IMR-90 (cell line): ENCODE data around the gene CPLX4. TPM values are rescaled to one million over a fixed set of nuclear protein-coding genes. Genes with fewer than 3 reads are reported as not detected.

ENCODE experiments used
- ATAC-seq: fragments of 200-7000 bp; cut with Tn5 transposase; 2 replicates; pipeline ENCODE4 v1.9.1; 2020; ENCODE audit warnings: low read depth, mild to moderate bottlenecking, moderate library complexity
- BruUV-seq: library from RNA; stranded (reverse); fragments of 400-500 nt; replicated peaks from 2 replicates; lab custom pipeline; 2021; lab: Mats Ljungman, UMichigan
- CTCF ChIA-PET: fragments of 300-600 bp; formaldehyde crosslinking; extraction: SDS; loops from one replicate; lab custom pipeline; 2021; ENCODE audit warnings: antibody characterized with exemption; lab: Yijun Ruan, JAX
- POLR2A ChIA-PET: fragments of 300-600 bp; sonication (Branson Sonifier 250); formaldehyde crosslinking; loops from one replicate; lab custom pipeline; 2022; ENCODE audit warnings: antibody characterized with exemption; ENCODE audit not compliant: unreplicated experiment; lab: Charles Lee
- DNase-seq: peaks from one replicate; pipeline ENCODE4 v3.0.0; 2013
- H2AFZ ChIP-seq: replicated peaks from 2 replicates; pipeline ENCODE3; 2013; ENCODE audit warnings: low read length, mild to moderate bottlenecking; ENCODE audit not compliant: poor library complexity
- H2AK5ac ChIP-seq: 2 replicates; pipeline ENCODE4 v1.6.1; 2013; ENCODE audit warnings: low read depth, low read length, inconsistent platforms
- H2AK9ac ChIP-seq: replicated peaks from 2 replicates; pipeline ENCODE3; 2013; ENCODE audit warnings: mild to moderate bottlenecking, low read depth, low read length, moderate library complexity; ENCODE audit not compliant: poor library complexity
- H2BK120ac ChIP-seq: 2 replicates; pipeline ENCODE4 v1.6.1; 2013; ENCODE audit warnings: low read depth, low read length, inconsistent platforms
- H2BK15ac ChIP-seq: 3 replicates; pipeline ENCODE4 v1.6.1; 2013; ENCODE audit warnings: low read depth, low read length, inconsistent platforms
- H2BK20ac ChIP-seq: 2 replicates; pipeline ENCODE4 v1.6.1; 2013; ENCODE audit warnings: low read depth, mild to moderate bottlenecking, inconsistent platforms, low read length, moderate library complexity
- H2BK5ac ChIP-seq: 2 replicates; pipeline ENCODE4 v1.6.1; 2013; ENCODE audit warnings: mild to moderate bottlenecking, low read depth, low read length, inconsistent platforms; ENCODE audit not compliant: poor library complexity, severe bottlenecking
- H3K14ac ChIP-seq: replicated peaks from 2 replicates; pipeline ENCODE4 v1.6.1; 2013; ENCODE audit warnings: low read depth, low read length, inconsistent platforms
- H3K18ac ChIP-seq: 2 replicates; pipeline ENCODE4 v1.6.1; 2013; ENCODE audit warnings: low read depth, low read length, control low read depth
- H3K23ac ChIP-seq: 2 replicates; pipeline ENCODE4 v1.6.1; 2013; ENCODE audit warnings: low read depth, low read length, inconsistent platforms
- H3K27ac ChIP-seq: 2 replicates; pipeline ENCODE4 v1.5.1; 2013; ENCODE audit warnings: mild to moderate bottlenecking, control low read depth, low read length; ENCODE audit not compliant: insufficient read depth
- H3K27me3 ChIP-seq: 2 replicates; pipeline ENCODE4 v1.6.1; 2013; ENCODE audit warnings: low read length; ENCODE audit not compliant: control insufficient read depth, insufficient read depth
- H3K36me3 ChIP-seq: 2 replicates; pipeline ENCODE4 v1.6.1; 2013; ENCODE audit warnings: low read length, mixed read lengths; ENCODE audit not compliant: control insufficient read depth, insufficient read depth
- H3K4ac ChIP-seq: 2 replicates; pipeline ENCODE4 v1.6.1; 2013; ENCODE audit warnings: low read depth, low read length, inconsistent platforms
- H3K4me1 ChIP-seq: 2 replicates; pipeline ENCODE4 v1.6.1; 2013; ENCODE audit warnings: low read length, mixed read lengths; ENCODE audit not compliant: control insufficient read depth, insufficient read depth
- H3K4me2 ChIP-seq: 2 replicates; pipeline ENCODE4 v1.6.1; 2013; ENCODE audit warnings: low read depth, mild to moderate bottlenecking, control low read depth, low read length, moderate library complexity
- H3K4me3 ChIP-seq: 2 replicates; pipeline ENCODE4 v1.5.1; 2013; ENCODE audit warnings: low read depth, mild to moderate bottlenecking, control low read depth, low read length, moderate library complexity; ENCODE audit not compliant: insufficient read depth
- H3K56ac ChIP-seq: 2 replicates; pipeline ENCODE4 v1.6.1; 2013; ENCODE audit warnings: low read length, inconsistent platforms; ENCODE audit not compliant: insufficient read depth; ENCODE audit errors: extremely low read depth
- H3K79me1 ChIP-seq, 2 experiments: 2 replicates each; pipeline ENCODE4 v1.6.1; 2013; ENCODE audit warnings: low read length in 2 of 2, inconsistent platforms in 1 of 2, low read depth in 1 of 2
- H3K9ac ChIP-seq: 2 replicates; pipeline ENCODE4 v1.6.1; 2013; ENCODE audit warnings: low read depth, low read length, control low read depth
- H3K9me1 ChIP-seq: 2 replicates; pipeline ENCODE4 v1.6.1; 2013; ENCODE audit warnings: low read length, inconsistent platforms; ENCODE audit not compliant: insufficient read depth
- H3K9me3 ChIP-seq: 2 replicates; pipeline ENCODE4 v1.6.1; 2013; ENCODE audit warnings: low read length; ENCODE audit not compliant: control insufficient read depth, insufficient read depth
- H4K20me1 ChIP-seq: 2 replicates; pipeline ENCODE4 v1.6.1; 2013; ENCODE audit warnings: low read length, inconsistent platforms; ENCODE audit not compliant: insufficient read depth
- H4K5ac ChIP-seq: 2 replicates; pipeline ENCODE4 v1.6.1; 2013; ENCODE audit warnings: mild to moderate bottlenecking, low read depth, low read length, control low read depth
- H4K8ac ChIP-seq, 2 experiments: 2 replicates each; pipeline ENCODE4 v1.6.1; 2013; ENCODE audit warnings: low read depth in 2 of 2, low read length in 2 of 2, control low read depth in 1 of 2, inconsistent platforms in 1 of 2
- H4K91ac ChIP-seq: 2 replicates; pipeline ENCODE4 v1.6.1; 2013; ENCODE audit warnings: low read depth, low read length, inconsistent platforms; ENCODE audit not compliant: insufficient read depth
- BHLHE40 ChIP-seq: fragments of 150-350 bp; IDR thresholded peaks from 2 replicates; pipeline ENCODE4 v1.6.1; 2016; ENCODE audit warnings: mild to moderate bottlenecking, low read depth, low read length
- CHD1 ChIP-seq: IDR thresholded peaks from 2 replicates; pipeline ENCODE4 v1.6.1; 2012; ENCODE audit warnings: low read depth, low read length, improper control_type of control experiment
- FOS ChIP-seq: fragments of 150-350 bp; IDR thresholded peaks from 2 replicates; pipeline ENCODE4 v1.6.1; 2016; ENCODE audit warnings: low read depth, low read length
- MAFK ChIP-seq: IDR thresholded peaks from 2 replicates; pipeline ENCODE4 v1.6.1; 2012; ENCODE audit warnings: low read depth, low read length, improper control_type of control experiment
- RAD21 ChIP-seq: IDR thresholded peaks from 2 replicates; pipeline ENCODE4 v1.6.1; 2012; ENCODE audit warnings: low read length, improper control_type of control experiment
- RCOR1 ChIP-seq: IDR thresholded peaks from 2 replicates; pipeline ENCODE4 v1.6.1; 2012; ENCODE audit warnings: mild to moderate bottlenecking, low read length, improper control_type of control experiment; ENCODE audit not compliant: insufficient replicate concordance
- RFX5 ChIP-seq: IDR thresholded peaks from 2 replicates; pipeline ENCODE4 v1.8.0; 2012; ENCODE audit warnings: low read depth, mild to moderate bottlenecking, low read length, moderate library complexity
- WGBS, 2 experiments: methylation state at CpG; one replicate each; pipeline versions ENCODE4 v1.1.5 to v1.1.7; 2013; ENCODE audit warnings: missing lambda C conversion rate in 2 of 2; ENCODE audit not compliant: insufficient read length in 1 of 2; ENCODE audit errors: extremely low coverage in 2 of 2; 5-methylcytosine and 5-hydroxymethylcytosine counted together
- dilution Hi-C: fragments of 300-500 bp; cut with HindIII; formaldehyde crosslinking; loops from one replicate; pipeline ENCODE4 v1.14.3; 2018; ENCODE audit warnings: low sequenced_read_pairs; ENCODE audit not compliant: unreplicated experiment
- in situ Hi-C: fragments of 300-500 bp; cut with MboI; formaldehyde crosslinking; loops from 3 replicates; pipeline ENCODE4 v1.14.3; 2019; ENCODE audit warnings: low sequenced_read_pairs, inconsistent platforms, mixed read lengths
- intact Hi-C: fragments of 100-400 bp; cut with micrococcal nuclease; formaldehyde crosslinking; loops from 2 replicates; pipeline ENCODE4 v1.10.0; 2022
- polyA plus RNA-seq, 3 experiments: library from polyadenylated mRNA; depleted of rRNA; stranded (reverse); fragments of >200 nt; gene quantifications; 2 replicates each; pipeline ENCODE4 v1.2.3, GENCODE V29; 2012; ENCODE audit warnings: low replicate concordance in 1 of 3
- total RNA-seq: library from RNA; depleted of rRNA; stranded (reverse); fragments of >200 nt; gene quantifications from 2 replicates; pipeline ENCODE4 v1.2.3, GENCODE V29; 2012
- TF ChIP-seq, protein P1 (sequence below): fragments of 150-350 bp; IDR thresholded peaks from 2 replicates; pipeline ENCODE4 v1.6.1; 2017; ENCODE audit warnings: mild to moderate bottlenecking, antibody characterized with exemption, low read length, low read depth
- TF ChIP-seq, protein P2 (sequence below): fragments of 150-350 bp; IDR thresholded peaks from 2 replicates; pipeline ENCODE4 v1.6.1; 2016; ENCODE audit warnings: low read depth, mild to moderate bottlenecking, low read length, moderate library complexity, borderline replicate concordance

The CPLX4 gene
- total and polyA plus RNA-seq, 2 of the 4 experiments (the other 2 are of a cell fraction), result not detected

DNA sequence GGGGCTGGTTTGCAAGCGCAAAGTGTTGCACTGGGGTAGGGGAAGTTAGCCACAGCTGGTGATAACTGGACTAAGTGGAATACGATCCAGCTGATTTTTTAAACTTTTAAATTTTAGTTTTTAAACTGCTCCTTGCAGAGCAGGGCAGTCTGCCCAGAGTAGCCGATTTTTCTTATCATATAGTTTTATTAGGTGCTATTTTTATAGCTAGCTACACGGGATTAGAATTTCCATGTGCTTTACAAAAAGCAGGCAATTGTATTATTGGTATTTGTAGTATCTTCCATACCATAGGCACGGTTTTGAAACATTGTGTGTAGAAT is 9.6 kb downstream of the CPLX4 start:
- no TSS peak for BruUV-seq
- Histone ChIP-seq H2AFZ (peak overlapping the region; percentile 83), H3K4me2 (peak overlapping the region; percentile 97), H3K56ac (no peak overlapping the region), H2BK5ac (no peak overlapping the region), H2BK120ac (no peak overlapping the region), H3K18ac (no peak overlapping the region), H3K4me1 (peaks cover 2% of the 10 kb centered on the region; the same call in 1 of the 2 replicates), H3K9me3 (no peaks in the 10 kb centered on the region), H4K91ac (no peak overlapping the region), H3K4ac (no peak overlapping the region), H2BK20ac (no peak overlapping the region), H3K27ac (no peak overlapping the region), H3K14ac (no peak overlapping the region), H3K79me1 (no peaks in the 10 kb centered on the region), H2AK5ac (no peak overlapping the region), H3K27me3 (peaks cover 60% of the 10 kb centered on the region), H3K23ac (no peak overlapping the region), H3K36me3 (no peaks in the 10 kb centered on the region), H3K9me1 (no peaks in the 10 kb centered on the region), H2AK9ac (no peak overlapping the region), H4K20me1 (no peaks in the 10 kb centered on the region), H2BK15ac (no peak overlapping the region), H4K5ac (no peak overlapping the region), H4K8ac (no peak overlapping the region), H3K4me3 (peak overlapping the region; percentile 39), H3K9ac (no peak overlapping the region)
- WGBS, 2 experiments, result 17% methylated on average over 1 of the region's 5 CpGs; no CpG with 5 or more reads in 1 of the 2 experiments
- dilution Hi-C loops, result no loop called here
- ChIA-PET CTCF (interaction anchor here (1.1 to 2.3 kb wide), 4 partner anchors 11 to 94 kb away, joined by 3 to 51 read pairs (median 6); no protein-coding TSS in a partner anchor), POLR2A (no interaction called here)
- DNase-seq (no peak), ATAC-seq (peak; percentile 40)
- in situ Hi-C loops, result loop anchor here (5.0 kb wide), 1 partner anchor 88 kb away; no protein-coding TSS in a partner anchor
- no peak for TF ChIP-seq FOS
- TF ChIP-seq RAD21, result no peak
- no peak for TF ChIP-seq RCOR1
- TF ChIP-seq, protein P1, sequence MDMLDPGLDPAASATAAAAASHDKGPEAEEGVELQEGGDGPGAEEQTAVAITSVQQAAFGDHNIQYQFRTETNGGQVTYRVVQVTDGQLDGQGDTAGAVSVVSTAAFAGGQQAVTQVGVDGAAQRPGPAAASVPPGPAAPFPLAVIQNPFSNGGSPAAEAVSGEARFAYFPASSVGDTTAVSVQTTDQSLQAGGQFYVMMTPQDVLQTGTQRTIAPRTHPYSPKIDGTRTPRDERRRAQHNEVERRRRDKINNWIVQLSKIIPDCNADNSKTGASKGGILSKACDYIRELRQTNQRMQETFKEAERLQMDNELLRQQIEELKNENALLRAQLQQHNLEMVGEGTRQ, result no peak
- no peak for TF ChIP-seq MAFK
- TF ChIP-seq, protein P2, sequence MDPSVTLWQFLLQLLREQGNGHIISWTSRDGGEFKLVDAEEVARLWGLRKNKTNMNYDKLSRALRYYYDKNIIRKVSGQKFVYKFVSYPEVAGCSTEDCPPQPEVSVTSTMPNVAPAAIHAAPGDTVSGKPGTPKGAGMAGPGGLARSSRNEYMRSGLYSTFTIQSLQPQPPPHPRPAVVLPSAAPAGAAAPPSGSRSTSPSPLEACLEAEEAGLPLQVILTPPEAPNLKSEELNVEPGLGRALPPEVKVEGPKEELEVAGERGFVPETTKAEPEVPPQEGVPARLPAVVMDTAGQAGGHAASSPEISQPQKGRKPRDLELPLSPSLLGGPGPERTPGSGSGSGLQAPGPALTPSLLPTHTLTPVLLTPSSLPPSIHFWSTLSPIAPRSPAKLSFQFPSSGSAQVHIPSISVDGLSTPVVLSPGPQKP, result no peak
- TF ChIP-seq CHD1, result no peak
- no peak for TF ChIP-seq RFX5
- no peak for TF ChIP-seq BHLHE40
- intact Hi-C loops, result loop anchor here (1.0 to 2.0 kb wide), 3 partner anchors 60 to 514 kb away; no protein-coding TSS in a partner anchor
